GM10266 (cell line): Measurements from ENCODE around the gene DRC1.
"Not testable (repeated sequence)": the region's sequence is repeated elsewhere in the genome, so short reads cannot be mapped to it uniquely, and the experiment has no call there.

Experiments used
- DNase-seq: peaks from one replicate; pipeline ENCODE4 v3.0.0; 2012; ENCODE audit errors: extremely low spot score
- CTCF ChIP-seq: IDR thresholded peaks from 2 replicates; pipeline ENCODE4 v1.5.1; 2012; ENCODE audit warnings: mild to moderate bottlenecking, low read depth; ENCODE audit not compliant: control insufficient read depth, insufficient read depth; ENCODE audit errors: missing control alignments

The DRC1 gene

GRCh38 chr2:26463244-26464192, 61.8 kb downstream of the DRC1 start:
- no peak for TF ChIP-seq CTCF
- no peak for DNase-seq

DNA sequence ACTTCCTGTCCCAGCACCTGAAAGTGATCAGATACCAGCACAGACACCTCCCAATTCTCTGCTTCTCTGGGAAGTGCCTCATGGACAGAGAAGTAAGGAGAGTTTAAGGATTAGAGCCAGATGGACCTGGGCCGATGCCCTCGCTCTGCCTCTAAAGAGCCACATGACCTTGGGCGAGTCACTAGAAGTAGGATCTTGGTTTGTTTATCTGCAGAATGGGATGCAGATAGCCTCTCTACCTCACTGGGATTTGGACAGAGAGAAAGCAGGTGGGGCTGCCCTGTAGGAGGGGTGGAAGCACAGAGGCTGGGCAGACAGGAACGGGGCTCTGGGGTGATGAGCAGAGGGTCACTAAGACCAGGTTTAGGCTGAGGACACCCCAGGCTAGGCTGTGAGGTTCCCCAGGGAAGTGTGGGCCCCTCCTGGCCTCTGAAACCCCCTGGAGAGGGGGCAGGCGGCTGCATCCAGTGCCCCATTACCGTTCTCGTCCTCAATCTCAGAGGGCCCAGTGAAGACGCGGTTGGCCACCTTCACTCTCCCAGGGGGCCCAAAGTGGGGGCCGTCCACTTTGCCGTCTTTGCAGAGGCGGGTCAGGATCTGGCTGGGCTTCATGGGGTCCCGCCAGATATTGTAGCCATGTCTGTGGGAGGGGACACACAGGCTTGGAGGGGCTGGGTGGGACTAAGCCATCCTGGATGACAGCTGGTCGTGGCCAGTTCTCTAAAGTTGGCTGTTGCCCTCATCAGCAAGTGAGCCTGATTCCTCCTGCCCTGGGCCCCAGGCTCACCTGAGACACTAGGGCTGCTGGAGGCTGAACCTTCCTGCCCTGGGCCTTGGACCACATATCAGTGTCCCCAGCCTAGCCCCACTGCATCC, 62.9 kb downstream of the DRC1 start:
- no peak for TF ChIP-seq CTCF

DNA sequence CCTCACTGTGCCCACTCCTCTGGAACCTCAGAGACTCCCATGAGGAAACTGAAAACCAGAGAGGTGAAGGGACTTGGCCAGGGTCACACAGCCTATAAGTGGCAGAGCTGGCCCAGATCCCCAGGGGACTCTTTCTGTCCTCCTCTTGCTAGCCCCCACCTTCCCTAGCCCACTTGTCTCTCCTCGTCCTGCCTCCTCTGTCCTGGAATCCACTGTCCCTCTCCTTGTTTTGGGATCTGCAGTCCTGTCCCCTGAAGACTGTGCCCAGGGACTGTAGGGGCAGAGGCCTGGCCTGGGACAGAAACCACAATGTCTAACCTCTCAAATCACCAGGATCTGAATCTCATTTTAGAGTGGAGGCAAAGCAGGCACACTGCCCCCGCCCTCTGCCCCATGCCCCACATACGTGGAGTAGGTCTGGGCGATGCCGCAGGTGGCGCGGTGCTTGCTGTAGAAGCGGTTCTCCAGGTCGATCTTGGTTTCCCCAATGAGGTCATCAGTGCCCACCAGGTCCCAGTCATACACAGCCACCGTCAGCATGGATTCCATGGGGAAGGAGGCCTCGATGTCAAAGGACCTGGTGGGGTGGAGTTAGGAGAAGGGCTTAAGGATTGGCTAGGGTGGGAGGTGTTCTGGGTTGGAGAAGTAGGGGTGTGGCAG, 63.7 kb downstream of the DRC1 start:
- TF ChIP-seq CTCF, result no peak

More for the DNA sequence above, 62.9 kb downstream of the DRC1 start:
- DNase-seq, result no peak

DNA sequence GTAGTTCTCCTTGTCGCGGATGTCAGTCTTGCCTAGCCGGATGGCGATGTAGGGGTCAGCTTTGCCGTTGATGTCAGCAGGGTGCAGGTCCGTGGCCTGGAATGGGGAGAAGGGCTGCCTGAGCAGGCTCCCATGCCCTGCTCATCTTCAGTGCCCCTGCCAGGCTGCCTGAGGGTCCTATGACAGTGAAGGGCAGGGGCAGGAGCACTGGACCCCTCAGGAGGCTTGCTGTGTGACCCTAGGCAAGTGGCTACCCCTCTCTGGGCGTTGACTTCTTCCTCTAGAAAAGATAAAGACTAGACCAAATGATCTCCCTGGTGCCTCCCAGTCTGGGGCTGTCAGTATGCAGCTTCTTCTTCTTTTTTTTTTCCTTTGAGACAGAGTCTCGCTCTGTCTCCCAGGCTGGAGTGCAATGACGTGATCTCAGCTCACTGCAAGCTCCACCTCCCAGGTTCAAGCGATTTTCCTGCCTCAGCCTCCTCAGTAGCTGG, 64.3 kb downstream of the DRC1 start:
- DNase-seq, result no peak
- no peak for TF ChIP-seq CTCF

More for the DNA sequence above, 63.7 kb downstream of the DRC1 start:
- DNase-seq, result no peak

GRCh38 chr2:26466662-26467310, 65.1 kb downstream of the DRC1 start:
- TF ChIP-seq CTCF, result no peak
- DNase-seq, result no peak

DNA sequence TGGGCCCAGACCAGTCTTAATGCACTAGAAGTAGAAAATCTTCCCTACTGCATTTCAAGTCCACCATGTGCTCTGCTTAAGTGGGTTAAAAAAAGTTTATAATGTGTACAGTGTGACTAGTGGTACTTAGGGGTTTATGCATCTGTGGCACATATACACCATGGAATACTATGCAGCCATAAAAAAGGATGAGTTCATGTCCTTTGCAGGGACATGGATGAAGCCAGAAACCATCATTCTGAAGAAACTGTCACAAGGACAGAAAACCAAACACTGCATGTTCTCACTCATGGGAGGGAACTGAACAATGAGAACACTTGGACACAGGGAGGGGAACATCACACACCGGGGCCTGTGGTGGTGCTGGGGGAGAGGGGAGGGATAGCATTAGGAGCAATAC, 66.8 kb downstream of the DRC1 start:
- not testable (repeated sequence) for DNase-seq

DNA sequence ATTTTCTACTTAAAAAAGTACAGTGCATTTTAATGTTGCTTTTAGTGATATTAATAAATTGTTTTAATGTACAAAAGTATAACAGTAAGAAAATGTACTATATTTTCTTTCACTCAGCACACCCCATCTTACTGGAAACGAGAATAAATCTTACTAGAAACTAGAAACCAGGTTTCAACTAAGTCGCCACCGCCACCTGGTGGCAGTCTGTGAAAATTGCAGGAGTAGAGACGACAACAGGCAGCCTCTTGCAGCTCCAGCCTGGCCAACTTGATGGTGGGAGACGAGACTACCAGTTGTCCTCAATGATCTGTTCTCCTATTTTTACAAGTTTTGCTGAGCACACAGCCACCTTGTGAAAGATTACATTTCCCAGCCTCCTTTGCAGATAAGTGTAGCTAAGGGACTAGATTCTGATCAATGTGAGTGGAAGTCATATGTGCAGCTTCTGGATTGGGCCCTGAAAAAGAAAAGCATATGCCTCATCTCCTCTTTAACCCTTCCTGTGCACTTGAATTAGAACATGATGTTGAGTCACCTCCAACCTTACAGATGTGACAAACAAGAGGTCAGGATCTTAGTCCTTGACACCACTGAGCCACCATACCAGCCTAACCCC, 67.5 kb downstream of the DRC1 start:
- peak; percentile 62 for TF ChIP-seq CTCF
- DNase-seq, result peak; percentile 82
